HG02970 (cell line): ENCODE results near the gene EEF1B2.
"Not testable (repeated sequence)": the region's sequence is repeated elsewhere in the genome, so short reads cannot be mapped to it uniquely, and the experiment has no call there.

Experiments used
- ATAC-seq: cut with Tn5 transposase; IDR thresholded peaks from one replicate; pipeline ENCODE4 v1.9.1; 2021; ENCODE audit warnings: mild to moderate bottlenecking, moderate library complexity, moderate number of reproducible peaks; ENCODE audit not compliant: unreplicated experiment, low FRiP score

The EEF1B2 gene

DNA sequence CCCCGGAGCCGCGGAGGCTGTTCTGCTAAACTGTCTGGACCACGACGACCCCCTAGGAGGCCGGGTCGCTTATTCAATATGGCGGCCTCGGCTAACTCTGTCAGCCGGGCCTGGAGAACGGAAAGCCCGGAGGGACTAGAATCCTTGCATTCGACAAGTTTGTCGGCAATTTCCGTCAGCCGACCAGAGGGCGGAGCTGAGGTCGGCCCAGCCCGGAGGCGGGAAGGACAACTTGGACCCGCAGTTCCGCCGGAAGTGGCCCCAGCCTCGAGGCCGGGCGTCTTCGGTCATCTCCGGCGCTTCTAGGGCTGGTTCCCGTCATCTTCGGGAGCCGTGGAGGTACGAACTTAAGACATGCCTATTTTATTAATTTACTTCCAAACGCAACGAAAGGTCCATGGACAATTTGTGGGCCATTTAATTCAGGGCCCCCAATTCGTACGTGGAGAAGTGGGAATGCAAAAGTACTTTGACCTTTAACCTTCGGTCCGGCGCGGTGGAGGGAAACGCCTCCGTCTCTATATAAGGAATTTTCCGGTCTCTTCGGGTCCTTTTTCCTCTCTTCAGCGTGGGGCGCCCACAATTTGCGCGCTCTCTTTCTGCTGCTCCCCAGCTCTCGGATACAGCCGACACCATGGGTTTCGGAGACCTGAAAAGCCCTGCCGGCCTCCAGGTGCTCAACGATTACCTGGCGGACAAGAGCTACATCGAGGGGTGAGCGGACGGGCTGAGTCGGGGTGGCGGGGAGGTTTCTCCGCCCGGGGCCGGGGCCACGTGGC is at the start of gene EEF1B2, which contains the start of gene NDUFS1:
Gene EEF1B2, plus strand, starts transcription at position 550 of the 779 bp plus-strand sequence. Its CDS starts 85 bp downstream, at position 635.
Gene NDUFS1, minus strand, starts transcription at position 99 of the 779 bp plus-strand sequence. CDS start 5,766 bp downstream, outside the sequence.
- ATAC-seq = peak; percentile 94

DNA sequence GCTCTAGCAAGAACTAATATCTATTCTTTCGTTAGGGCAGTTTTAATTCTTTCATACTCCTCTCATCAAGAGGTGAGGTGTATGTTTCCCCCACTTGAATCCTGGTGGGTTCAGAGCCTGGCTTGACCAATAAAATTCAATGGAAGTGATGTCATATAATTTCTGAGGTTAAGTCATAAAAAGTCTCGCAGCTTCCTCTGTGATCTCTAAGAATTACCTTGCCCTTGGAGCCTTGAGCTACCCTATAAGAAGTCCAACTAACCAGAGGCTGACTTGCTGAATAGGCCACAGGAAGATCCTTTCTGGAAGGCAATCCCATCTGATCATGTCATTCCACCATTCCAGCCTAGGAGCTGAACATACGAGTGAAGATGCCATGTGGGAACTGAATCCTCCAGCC is 47.6 kb upstream of the EEF1B2 start:
- no peak for ATAC-seq

DNA sequence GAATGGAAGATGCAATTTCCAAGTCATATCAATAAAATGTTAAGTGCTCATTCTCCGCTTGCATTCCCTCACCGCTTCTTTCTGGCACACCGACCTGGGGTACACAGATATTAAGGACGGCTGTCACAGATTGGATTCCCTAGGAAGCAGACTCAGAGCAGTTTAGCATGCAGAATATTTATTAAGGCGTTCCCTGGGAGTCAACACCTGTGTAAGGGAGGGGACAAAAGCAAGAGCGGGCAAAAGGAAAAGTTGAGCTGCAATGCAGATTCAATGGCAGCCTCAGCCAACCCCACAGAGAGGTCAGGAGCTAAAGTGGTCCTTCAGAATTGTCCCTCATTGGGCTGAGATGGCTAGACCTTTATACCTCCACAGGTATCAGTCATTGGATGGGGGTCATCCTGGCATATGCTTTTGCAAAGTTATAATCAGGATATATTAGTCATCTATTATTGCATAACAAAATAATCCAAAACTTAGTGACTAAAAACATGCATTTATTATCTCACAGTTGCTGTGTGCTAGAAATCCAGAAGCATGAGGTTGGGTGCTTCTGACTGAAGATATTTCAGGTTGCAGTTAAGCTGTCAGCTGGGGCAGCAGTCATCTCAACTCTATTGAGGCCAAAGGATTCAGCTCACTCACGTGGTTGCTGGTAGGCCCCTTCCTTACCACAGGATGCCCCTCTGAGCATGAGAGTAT is 46.7 kb upstream of the EEF1B2 start:
- ATAC-seq = no peak

DNA sequence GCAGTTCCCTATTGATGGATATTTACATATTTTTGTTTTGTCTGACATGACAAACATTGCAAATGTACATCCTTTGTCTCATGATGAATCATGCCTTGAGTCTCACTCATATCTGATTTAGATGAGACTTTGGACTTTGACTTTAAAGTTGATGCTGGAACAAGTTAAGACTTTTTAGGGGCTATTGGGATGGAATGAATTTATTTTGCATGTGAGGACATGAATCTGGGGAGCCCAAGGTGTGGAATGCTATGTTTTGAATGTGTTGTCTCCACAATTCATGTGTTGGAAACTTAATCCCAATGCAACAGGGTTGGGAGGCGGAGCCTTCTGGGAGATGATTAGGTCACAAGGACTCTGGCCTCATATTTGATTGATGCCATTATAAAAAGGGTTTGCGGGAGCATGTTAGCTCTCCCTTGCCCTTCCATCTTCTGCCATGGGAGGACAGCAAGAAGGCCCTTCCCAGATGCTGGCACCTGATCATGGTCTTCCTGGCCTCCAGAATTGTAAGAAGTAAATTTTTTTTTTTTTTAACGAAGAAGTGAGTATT is 44.6 kb upstream of the EEF1B2 start:
- no peak for ATAC-seq

DNA sequence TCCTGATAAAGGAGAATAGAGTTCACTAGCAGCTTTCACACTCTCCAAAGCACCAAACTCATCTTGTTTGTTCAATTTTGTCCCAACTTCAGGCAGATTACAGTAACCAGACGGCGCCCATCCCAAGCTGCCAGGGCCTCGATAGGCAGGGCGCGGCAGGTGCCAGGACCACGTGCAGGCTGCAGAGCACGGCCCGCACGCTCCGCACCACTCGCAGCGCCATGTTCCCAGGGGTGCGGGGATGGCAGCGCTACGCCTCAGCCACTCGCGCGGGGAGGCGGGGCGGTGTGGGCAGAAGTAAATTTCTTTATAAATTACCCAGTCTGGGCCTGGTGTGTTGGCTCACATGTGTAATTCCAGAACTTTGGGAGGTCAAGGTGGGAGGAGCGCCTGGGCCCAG is 43.4 kb upstream of the EEF1B2 start:
- no peak for ATAC-seq

DNA sequence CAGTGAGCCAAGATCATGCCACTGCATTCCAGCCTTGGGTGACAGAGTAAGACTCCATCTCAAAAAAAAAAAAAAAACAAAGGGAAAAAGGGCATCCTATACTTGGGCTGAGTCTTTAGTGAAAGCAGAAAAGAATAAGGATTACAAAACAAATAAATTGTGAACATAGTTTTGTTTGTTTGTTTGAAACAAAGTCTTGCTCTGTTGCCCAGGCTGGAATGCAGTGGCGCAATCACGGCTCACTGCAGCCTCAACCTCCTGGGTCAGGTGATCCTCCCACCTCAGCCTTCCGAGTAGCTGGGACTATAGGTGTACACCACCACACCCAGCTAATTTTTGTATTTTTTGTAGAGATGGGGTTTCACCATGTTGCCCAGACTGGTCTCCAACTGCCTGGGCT is 37.1 kb upstream of the EEF1B2 start:
- ATAC-seq = not testable (repeated sequence)

DNA sequence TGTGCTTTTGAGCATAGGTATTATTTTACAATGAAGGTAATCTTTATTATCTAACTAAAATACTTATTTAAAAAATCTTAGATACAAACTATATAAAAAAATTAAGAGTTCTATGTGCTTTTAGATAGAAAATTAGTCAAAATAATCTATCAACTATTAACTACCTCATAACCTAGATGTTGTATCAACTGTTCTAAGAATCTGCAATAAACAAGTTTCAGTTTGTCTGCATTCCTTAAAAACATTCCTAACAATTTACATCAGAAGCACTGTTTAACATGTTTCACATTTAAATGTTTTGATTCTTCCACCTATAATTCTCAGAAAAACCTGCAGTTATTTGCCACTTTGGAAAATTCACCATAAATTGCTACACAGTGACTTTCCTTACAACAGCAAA is 33.8 kb upstream of the EEF1B2 start:
- no peak for ATAC-seq

DNA sequence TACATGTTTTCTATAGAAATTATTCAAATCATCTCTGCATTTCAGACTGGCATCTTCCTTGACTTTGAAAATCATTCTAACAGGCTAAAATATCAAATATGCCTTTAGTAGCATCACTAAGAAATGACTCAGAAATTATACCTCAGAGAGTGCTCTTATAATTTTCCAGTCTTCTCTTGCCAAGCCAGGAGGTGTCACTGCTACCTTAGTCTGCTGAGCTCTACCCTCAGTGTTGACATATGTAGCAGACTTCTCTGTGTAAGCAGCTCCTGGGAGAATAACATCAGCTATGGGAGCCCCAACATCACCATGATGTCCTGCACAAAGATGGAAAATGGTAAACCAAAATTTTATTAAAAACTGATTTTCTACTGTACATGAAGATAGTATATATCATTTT is 32.0 kb upstream of the EEF1B2 start:
- ATAC-seq = no peak

DNA sequence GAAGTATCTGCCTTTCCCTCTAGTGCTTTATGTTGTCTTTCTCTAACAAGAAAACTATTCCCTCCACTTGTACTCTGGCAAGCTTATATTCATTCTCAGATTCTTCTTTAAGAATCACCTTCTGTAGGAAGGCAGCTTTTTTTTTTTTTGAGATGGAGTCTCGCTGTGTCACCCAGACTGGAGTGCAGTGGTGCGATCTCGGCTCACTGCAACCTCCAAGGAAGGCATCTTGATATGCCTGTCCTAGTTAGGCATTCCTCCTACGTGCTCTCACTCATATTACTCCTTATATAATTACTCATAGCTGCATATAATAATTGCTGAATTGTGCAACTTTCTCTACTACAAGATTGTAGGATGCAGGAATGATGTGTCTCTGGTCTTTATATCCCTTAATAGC is 16.2 kb upstream of the EEF1B2 start:
- no peak for ATAC-seq

DNA sequence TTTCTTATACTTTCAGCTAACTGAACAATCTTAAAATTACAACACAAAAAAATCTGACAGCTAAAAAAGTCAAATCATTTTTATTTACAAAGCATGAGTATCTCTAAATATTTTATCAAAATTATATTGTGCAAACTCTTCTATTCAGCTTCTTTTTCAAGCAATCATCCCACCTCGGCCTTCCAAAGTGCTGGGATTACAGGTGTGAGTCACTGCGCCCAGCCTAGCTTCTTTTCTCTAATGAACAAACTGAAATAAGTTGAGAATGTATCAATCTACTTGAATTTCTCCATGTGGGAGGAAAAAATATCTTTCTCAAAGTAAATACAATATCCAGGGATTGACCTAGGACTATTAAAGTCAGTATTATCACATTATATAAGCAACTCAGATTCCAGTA is 15.3 kb upstream of the EEF1B2 start:
- ATAC-seq = no peak

DNA sequence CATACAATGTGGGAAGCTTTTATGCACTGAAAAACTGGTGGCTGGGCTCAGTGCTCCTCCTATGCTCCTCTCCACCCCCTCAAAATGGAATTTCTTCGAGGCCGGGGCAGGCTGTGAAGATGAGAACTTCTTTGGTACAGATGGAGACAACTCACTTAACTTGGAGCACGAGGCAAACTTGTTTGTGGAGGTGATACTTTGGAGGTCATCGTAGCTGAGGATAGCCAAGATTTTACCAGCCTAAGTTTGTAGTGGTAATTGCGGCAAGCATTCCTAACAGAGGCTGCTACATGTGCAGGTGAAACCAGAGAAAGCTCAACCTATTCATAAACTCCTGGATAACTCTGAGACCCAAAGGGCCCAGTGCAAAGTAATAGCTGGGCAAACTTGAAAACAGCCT is 14.0 kb upstream of the EEF1B2 start:
- no peak for ATAC-seq

DNA sequence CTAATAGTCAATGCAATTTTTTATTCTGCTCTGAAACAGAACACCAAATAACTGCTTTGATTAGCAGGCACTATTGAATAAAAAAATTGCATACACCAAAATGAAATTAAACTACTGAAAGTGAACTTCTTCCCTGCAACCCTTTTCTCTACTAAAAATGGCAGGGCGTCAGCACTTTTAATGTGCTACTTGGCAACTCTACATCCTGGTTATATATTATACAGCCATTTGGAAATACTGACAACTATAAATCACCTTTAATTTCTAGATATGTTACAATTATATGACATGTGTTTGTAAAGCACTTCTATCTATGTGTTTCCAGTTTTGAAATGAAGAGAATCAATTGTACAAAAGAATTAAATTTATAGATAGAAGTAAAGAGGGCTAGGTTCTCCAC is 10.4 kb upstream of the EEF1B2 start:
- no peak for ATAC-seq

DNA sequence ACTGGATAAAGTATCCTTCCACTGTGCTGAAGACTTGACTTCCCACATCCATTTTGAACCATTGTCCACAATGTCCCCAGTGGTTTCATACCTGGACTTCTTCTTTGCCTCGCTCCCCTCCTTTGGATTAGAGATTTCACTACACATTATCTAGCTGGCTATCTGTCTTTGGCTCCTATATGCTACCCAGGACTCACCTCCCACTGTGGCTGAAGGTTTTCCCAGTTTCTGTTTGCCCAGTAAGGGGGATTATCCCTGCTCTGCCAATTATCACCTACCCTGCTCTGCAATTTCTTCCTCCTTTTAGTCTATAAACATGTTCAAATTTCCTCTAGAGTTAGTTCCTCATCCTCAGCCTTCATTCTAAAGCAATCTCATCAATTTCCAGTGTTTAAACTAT is 9.5 kb upstream of the EEF1B2 start:
- no peak for ATAC-seq

DNA sequence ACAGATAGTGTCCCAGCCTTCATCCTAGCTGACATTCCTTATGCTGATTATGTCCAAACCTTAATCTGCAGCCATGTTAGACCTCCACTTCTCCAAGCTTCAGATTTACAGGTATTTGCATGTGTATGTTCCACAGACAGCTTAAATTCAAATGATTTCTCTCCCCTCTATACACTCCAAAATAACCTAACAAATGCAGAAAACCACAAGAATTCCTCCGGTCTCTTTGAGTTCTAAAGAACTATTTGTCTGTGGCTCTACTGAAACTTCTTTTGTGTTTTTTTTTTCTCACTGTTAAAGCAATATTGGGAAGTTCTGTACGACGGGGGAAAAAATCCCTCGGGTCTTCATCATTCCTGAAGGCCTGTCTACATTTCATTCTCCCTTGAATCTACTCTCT is 9.1 kb upstream of the EEF1B2 start:
- no peak for ATAC-seq

DNA sequence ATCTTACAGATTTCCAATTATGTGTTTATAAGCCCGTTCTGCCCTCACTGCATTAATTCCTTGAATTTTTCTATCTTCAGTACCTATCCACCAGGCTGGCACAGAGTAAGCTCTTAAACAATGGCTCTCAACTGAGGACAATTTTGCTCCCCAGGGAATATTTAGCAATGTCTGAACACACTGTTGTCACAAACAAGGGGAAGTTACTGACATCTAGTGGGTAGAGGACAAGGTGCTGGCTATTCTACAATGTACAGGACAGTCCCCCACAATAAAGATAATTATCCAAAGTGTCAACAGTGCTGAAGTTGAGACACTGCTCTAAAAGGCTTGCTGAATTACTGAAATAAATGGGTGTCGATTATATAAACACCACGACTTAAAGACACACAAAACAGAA is 5.5 kb upstream of the EEF1B2 start:
- no peak for ATAC-seq

DNA sequence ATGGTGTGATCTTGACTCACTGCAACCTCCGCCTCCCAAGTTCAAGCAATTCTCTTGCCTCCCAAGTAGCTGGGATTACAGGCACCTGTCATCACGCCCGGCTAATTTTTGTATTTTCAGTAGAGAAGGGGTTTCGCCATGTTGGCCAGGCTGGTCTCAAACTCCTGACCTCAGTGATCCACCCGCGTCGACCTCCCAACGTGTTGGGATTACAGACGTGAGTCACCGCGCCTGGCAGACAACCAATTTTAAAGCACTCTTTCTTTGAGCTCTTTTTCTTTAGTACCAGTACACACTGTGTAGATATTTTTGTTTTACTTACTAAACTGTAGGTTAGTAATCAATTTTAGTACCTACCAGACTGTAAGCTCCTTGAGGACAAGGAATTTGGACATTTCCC is 2.7 kb upstream of the EEF1B2 start:
- not testable (repeated sequence) for ATAC-seq

DNA sequence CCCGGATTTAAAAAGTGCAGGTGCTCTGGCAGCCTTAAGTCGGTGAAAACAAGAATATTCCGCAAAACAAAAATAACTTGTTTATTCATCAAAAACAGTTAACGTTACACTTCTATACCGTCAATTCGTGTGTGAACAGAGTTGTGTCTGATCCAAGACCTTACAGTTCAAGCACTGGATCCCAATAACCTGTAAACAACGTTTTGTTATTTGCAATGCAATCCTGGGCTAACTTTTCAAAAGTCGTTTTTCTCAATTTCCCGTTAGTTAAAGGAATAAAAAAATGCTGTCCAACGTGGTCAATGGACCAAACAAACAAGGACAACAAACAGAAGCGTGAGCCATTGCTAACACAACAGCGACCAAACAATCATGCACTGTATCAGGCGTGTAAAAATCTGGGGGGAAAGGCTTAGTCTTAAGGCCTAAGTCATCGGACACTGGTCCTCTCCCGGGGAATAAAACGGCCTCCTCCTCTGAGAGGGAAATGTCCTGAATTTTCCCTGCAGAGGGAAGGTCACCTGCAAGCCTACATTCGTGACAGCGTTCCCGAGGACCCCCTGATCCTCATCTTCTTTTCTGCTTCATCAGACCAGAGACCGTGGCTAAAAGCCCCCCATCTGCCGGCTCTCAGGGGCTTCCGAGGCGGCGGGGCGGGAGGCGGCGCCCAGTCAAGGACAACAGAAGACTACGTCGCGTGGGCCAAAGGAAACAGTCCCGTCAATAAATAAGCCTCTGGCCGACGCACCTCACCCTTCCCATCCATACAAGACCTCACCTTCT is 941 bp upstream of the EEF1B2 start:
- peak; percentile 10 for ATAC-seq

DNA sequence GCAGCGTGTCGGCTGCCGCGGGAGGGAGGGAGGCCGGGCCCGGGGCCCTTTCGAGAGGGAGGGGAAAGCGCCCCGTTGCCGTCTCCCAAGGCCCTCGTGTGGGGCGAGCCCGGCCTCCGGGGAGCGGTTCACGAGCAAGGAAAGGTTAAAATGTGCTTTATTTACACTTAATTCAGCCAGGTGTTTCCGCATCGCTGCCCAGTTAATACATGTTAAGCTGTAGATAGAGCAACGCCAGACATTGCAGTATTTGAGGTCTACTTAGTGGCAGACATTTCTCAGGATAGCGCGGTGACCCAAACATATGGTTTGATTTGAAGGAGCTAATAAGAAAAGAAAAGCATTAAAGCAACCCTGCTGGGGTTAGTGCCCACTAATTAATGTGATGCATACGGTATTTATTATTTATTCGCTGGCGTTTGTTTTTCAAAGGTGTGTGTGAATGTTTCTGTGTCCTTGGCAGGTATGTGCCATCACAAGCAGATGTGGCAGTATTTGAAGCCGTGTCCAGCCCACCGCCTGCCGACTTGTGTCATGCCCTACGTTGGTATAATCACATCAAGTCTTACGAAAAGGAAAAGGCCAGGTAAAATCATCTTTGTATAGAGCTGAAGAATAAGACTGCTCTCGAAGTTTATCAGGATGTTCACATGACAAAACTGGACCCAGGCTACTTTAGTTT is 571 bp downstream of the EEF1B2 start:
- peak; percentile 53 for ATAC-seq

DNA sequence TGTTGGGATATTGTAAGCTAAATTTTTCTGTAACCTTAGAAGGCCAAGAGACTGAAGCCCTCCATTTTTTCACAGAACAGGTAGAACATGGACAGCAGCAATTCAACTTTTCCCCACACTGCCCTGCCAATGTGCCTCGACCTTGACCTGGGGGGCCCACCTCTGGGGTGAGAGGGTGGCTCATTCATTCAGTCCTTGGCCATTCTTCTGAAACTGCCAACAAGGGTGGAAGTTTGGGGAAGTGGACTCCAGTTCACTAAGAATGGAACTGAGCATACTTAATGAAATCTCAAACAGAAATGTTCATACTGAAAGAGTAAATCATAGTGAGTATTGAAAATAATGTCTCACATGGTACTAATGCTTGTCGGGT is 1.1 kb downstream of the EEF1B2 start:
- no peak for ATAC-seq

DNA sequence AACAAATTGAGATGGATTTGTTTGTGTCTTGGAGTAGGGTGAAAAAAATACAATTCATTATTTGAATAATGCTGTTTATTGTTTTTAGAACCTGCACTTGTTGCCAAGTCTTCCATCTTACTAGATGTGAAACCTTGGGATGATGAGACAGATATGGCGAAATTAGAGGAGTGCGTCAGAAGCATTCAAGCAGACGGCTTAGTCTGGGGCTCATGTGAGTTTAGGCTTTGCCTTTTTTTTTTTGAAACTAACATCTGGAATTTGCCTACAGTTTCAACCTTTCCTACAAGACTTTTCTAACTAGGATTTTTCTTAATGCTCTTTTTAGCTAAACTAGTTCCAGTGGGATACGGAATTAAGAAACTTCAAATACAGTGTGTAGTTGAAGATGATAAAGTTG is 2.7 kb downstream of the EEF1B2 start:
- ATAC-seq = not testable (repeated sequence)
